HG02973 (cell line): ENCODE measurements around the gene CELA2B.
"Not testable (repeated sequence)": the region's sequence is repeated elsewhere in the genome, so short reads cannot be mapped to it uniquely, and the experiment has no call there.

Source experiments
- ATAC-seq: cut with Tn5 transposase; IDR thresholded peaks from one replicate; pipeline ENCODE4 v1.9.1; 2021; ENCODE audit warnings: moderate library complexity; ENCODE audit not compliant: unreplicated experiment

The CELA2B gene

GRCh38 chr1:15465674-15466073 is 10.2 kb upstream of the CELA2B start:
- ATAC-seq = no peak

- not testable (repeated sequence) for ATAC-seq
Measured at GRCh38 chr1:15466955-15467625, 8.8 kb upstream of the CELA2B start.

GRCh38 chr1:15468145-15468544 is 7.8 kb upstream of the CELA2B start:
- no peak for ATAC-seq

- no peak for ATAC-seq
Measured at GRCh38 chr1:15469361-15469760, 6.5 kb upstream of the CELA2B start.

GRCh38 chr1:15469821-15470448 is 6.0 kb upstream of the CELA2B start:
- not testable (repeated sequence) for ATAC-seq

- ATAC-seq = not testable (repeated sequence)
Measured at GRCh38 chr1:15471067-15471466, 4.8 kb upstream of the CELA2B start.

- ATAC-seq = not testable (repeated sequence)
Measured at GRCh38 chr1:15471723-15472122, 4.2 kb upstream of the CELA2B start.

GRCh38 chr1:15472587-15472986 is 3.3 kb upstream of the CELA2B start:
- no peak for ATAC-seq

GRCh38 chr1:15476927-15477326 is 1.0 kb downstream of the CELA2B start:
- ATAC-seq = no peak

- ATAC-seq = no peak
Measured at GRCh38 chr1:15477646-15478212, 1.8 kb downstream of the CELA2B start.

- no peak for ATAC-seq
Measured at GRCh38 chr1:15479654-15480347, 3.9 kb downstream of the CELA2B start.

- not testable (repeated sequence) for ATAC-seq
Measured at GRCh38 chr1:15482455-15482854, 6.6 kb downstream of the CELA2B start.

- not testable (repeated sequence) for ATAC-seq
Measured at GRCh38 chr1:15482983-15483543, 7.2 kb downstream of the CELA2B start.

- no peak for ATAC-seq
Measured at GRCh38 chr1:15483971-15484370, 8.1 kb downstream of the CELA2B start.

GRCh38 chr1:15484443-15484842 is 8.5 kb downstream of the CELA2B start:
- ATAC-seq = not testable (repeated sequence)

GRCh38 chr1:15485636-15486035 is 9.7 kb downstream of the CELA2B start:
- no peak for ATAC-seq

GRCh38 chr1:15486844-15487610 is 11.1 kb downstream of the CELA2B start:
- not testable (repeated sequence) for ATAC-seq

GRCh38 chr1:15488371-15488770 is 12.5 kb downstream of the CELA2B start:
- ATAC-seq = no peak

GRCh38 chr1:15489052-15489736 is 13.3 kb downstream of the CELA2B start:
- no peak for ATAC-seq

- not testable (repeated sequence) for ATAC-seq
Measured at GRCh38 chr1:15491010-15491409, 15.1 kb downstream of the CELA2B start.
